Putamen (tissue), 1 donor: Measurements from ENCODE around the gene BLTP3B.

Source experiments
- DNase-seq: peaks from one replicate; pipeline ENCODE4 v3.0.0-alpha.2; 2016; ENCODE audit warnings: low spot score

The BLTP3B gene

GRCh38 chr12:100120355-100120754 is 22.3 kb downstream of the BLTP3B start:
- DNase-seq = no peak

- no peak for DNase-seq
Observed at GRCh38 chr12:100115291-100115690, 27.4 kb downstream of the BLTP3B start.

DNA sequence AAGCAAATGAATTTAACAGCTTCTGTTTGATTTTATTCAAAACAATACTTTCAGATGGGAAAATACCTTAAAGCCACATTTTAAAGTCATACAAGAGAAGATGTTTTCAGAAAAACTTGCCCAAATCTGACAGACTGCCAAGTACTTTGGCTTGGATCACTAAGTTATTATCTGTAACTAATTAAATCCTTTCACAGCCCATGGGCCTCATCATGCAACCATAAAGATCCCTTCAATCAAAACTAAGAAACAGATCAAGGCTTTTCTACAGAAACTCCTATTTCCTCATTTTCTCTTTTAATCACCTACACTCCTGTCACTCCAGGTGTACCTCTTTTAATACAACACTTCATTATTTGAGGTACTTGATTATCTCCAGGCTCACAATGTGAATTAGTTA is 28.1 kb downstream of the BLTP3B start:
- DNase-seq = no peak

GRCh38 chr12:100110276-100110675 is 32.4 kb downstream of the BLTP3B start:
- DNase-seq = no peak

DNA sequence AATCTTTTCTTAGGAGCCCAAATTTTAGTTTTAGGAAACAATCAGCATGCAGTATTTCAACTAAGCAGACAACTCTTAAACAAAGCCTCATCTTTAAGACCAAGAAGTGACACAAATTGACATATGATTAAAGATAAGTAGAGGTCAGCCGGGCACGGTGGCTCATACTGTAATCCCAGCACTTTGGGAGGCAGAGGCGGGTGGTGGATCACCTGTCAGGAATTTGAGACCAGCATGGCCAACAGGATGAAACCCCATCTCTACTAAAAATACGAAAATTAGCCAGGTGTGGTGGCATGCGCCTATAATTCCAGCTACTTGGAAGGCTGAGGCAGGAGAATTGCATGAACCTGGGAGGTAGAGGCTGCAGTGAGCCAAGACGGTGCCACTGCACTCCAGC is 35.8 kb downstream of the BLTP3B start:
- no peak for DNase-seq

GRCh38 chr12:100105661-100106060 is 37.0 kb downstream of the BLTP3B start:
- no peak for DNase-seq

DNA sequence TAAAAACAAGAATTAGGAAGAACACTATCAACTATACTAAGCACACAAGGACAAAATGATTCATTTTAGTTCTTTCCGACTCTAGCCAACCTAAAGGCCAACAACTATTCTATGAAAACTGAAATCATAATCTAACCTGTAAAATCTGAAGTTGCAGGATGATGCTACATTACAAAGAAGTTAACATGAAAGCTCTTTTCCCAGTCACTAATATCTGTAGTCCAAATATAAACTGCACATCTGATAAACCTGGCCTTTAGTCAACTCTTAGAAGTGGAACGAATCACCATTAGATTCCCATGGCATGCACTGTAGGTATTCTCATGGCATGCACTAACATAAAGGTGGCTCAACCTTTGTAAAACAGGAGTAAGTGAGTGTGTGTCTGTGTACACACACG is 41.7 kb downstream of the BLTP3B start:
- DNase-seq = no peak
